Hematopoietic multipotent progenitor cell treated with erythropoietin and hydrocortisone succinate and interleukin-3 and kit ligand, for 8 days (in vitro differentiated cells): ENCODE measurements around the gene PSG11.
"Not testable (repeated sequence)": the region's sequence is repeated elsewhere in the genome, so short reads cannot be mapped to it uniquely, and the experiment has no call there.

ENCODE experiments used
- DNase-seq: peaks from one replicate; pipeline ENCODE4 v3.0.0-alpha.2; 2015

The PSG11 gene

DNA sequence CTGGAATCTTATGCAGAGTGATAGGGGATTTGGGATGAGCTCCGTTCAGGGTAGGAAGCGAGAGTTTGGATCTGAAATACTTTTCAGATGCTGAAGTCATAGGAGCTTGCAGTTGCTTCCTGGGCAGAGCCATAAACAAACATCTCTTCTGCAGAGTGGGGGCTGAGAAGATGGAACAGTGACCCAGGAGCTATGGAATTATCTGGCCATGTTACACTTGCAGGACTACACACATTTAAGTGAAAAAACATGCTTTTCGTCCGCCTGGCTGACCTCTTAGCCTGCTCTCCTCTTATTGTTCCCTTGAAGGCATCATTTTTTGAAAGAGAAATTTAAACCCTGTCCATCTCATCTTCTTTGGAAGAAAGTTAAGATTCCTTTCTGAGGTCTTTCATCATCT, 40.7 kb downstream of the PSG11 start:
- DNase-seq: no peak

- not testable (repeated sequence) for DNase-seq
Measured at GRCh38 chr19:42982111-42982510, 44.2 kb downstream of the PSG11 start.

- not testable (repeated sequence) for DNase-seq
Measured at GRCh38 chr19:42971451-42971850, 54.8 kb downstream of the PSG11 start.

- DNase-seq: no peak
Measured at GRCh38 chr19:42965176-42965575, 61.1 kb downstream of the PSG11 start.

- no peak for DNase-seq
Measured at GRCh38 chr19:42961119-42961518, 65.2 kb downstream of the PSG11 start.
